NCI-H2196 (cell line): ENCODE data around the gene XPO1.

ENCODE experiments used
- DNase-seq: peaks from one replicate; lab custom pipeline; 2025; ENCODE audit not compliant: unreplicated experiment; lab: John Stamatoyannopoulos, UW

Gene XPO1

GRCh38 chr2:61437170-61437569, 101.0 kb downstream of the XPO1 start:
- no peak for DNase-seq

- no peak for DNase-seq
Observed at GRCh38 chr2:61436092-61436491, 102.1 kb downstream of the XPO1 start.

GRCh38 chr2:61435291-61435690, 102.9 kb downstream of the XPO1 start:
- no peak for DNase-seq

GRCh38 chr2:61434314-61434713, 103.8 kb downstream of the XPO1 start:
- no peak for DNase-seq

GRCh38 chr2:61433606-61434005, 104.5 kb downstream of the XPO1 start:
- no peak for DNase-seq

GRCh38 chr2:61432990-61433389, 105.2 kb downstream of the XPO1 start:
- DNase-seq = no peak

- no peak for DNase-seq
Observed at GRCh38 chr2:61431345-61431744, 106.8 kb downstream of the XPO1 start.
